ENCODE measurements around the gene GRM5.

DNA sequence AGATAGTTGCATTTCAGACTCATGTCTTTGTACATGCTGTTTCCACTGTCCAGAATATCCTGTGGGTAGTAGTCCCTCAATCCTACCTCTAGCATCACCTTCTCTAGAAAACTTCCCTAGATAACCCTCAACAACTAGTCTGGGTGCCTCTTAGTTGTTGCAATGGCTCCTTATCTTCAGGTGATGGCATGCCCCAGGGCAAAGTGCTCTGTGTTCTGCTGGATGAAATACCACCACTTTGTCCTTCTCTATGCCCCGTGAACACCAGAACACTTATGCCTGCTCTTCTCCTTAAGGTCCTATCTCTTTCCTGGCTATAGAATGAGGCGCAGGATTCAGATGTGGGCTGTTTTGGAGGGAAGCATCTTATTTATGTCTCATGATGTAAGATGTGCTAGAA, 569.9 kb downstream of the GRM5 start:
- TF ChIP-seq, protein P1, sequence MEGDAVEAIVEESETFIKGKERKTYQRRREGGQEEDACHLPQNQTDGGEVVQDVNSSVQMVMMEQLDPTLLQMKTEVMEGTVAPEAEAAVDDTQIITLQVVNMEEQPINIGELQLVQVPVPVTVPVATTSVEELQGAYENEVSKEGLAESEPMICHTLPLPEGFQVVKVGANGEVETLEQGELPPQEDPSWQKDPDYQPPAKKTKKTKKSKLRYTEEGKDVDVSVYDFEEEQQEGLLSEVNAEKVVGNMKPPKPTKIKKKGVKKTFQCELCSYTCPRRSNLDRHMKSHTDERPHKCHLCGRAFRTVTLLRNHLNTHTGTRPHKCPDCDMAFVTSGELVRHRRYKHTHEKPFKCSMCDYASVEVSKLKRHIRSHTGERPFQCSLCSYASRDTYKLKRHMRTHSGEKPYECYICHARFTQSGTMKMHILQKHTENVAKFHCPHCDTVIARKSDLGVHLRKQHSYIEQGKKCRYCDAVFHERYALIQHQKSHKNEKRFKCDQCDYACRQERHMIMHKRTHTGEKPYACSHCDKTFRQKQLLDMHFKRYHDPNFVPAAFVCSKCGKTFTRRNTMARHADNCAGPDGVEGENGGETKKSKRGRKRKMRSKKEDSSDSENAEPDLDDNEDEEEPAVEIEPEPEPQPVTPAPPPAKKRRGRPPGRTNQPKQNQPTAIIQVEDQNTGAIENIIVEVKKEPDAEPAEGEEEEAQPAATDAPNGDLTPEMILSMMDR (IDR thresholded peaks at IDR 0.05; ENCODE audit: low read depth, low read length, missing input control): no peak
- TF ChIP-seq RAD21 (IDR thresholded peaks at IDR 0.05) (no peak), YY1 (IDR thresholded peaks at IDR 0.05) (no peak), GABPA (IDR thresholded peaks at IDR 0.05 in 1 of 2, conservative IDR thresholded peaks at IDR 0.05 in 1 of 2) (no peak), TAF1 (conservative IDR thresholded peaks at IDR 0.05) (no peak)
- TF ChIP-seq, protein P2, sequence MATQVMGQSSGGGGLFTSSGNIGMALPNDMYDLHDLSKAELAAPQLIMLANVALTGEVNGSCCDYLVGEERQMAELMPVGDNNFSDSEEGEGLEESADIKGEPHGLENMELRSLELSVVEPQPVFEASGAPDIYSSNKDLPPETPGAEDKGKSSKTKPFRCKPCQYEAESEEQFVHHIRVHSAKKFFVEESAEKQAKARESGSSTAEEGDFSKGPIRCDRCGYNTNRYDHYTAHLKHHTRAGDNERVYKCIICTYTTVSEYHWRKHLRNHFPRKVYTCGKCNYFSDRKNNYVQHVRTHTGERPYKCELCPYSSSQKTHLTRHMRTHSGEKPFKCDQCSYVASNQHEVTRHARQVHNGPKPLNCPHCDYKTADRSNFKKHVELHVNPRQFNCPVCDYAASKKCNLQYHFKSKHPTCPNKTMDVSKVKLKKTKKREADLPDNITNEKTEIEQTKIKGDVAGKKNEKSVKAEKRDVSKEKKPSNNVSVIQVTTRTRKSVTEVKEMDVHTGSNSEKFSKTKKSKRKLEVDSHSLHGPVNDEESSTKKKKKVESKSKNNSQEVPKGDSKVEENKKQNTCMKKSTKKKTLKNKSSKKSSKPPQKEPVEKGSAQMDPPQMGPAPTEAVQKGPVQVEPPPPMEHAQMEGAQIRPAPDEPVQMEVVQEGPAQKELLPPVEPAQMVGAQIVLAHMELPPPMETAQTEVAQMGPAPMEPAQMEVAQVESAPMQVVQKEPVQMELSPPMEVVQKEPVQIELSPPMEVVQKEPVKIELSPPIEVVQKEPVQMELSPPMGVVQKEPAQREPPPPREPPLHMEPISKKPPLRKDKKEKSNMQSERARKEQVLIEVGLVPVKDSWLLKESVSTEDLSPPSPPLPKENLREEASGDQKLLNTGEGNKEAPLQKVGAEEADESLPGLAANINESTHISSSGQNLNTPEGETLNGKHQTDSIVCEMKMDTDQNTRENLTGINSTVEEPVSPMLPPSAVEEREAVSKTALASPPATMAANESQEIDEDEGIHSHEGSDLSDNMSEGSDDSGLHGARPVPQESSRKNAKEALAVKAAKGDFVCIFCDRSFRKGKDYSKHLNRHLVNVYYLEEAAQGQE (IDR thresholded peaks at IDR 0.05): no peak
- TF ChIP-seq, protein P3, sequence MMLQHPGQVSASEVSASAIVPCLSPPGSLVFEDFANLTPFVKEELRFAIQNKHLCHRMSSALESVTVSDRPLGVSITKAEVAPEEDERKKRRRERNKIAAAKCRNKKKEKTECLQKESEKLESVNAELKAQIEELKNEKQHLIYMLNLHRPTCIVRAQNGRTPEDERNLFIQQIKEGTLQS (IDR thresholded peaks at IDR 0.05): no peak
- TF ChIP-seq, protein P4, sequence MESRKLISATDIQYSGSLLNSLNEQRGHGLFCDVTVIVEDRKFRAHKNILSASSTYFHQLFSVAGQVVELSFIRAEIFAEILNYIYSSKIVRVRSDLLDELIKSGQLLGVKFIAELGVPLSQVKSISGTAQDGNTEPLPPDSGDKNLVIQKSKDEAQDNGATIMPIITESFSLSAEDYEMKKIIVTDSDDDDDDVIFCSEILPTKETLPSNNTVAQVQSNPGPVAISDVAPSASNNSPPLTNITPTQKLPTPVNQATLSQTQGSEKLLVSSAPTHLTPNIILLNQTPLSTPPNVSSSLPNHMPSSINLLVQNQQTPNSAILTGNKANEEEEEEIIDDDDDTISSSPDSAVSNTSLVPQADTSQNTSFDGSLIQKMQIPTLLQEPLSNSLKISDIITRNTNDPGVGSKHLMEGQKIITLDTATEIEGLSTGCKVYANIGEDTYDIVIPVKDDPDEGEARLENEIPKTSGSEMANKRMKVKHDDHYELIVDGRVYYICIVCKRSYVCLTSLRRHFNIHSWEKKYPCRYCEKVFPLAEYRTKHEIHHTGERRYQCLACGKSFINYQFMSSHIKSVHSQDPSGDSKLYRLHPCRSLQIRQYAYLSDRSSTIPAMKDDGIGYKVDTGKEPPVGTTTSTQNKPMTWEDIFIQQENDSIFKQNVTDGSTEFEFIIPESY (IDR thresholded peaks at IDR 0.05): no peak
